Activated naive CD8-positive, alpha-beta T cell (primary cell): Measurements from ENCODE around the gene STXBP6.

Experiments used
- H3K27ac Mint-ChIP-seq: one replicate; pipeline ENCODE4 v1.8.0; 2021; ENCODE audit warnings: mixed read lengths
- H3K27me3 Mint-ChIP-seq: one replicate; pipeline ENCODE4 v1.8.0; 2021; ENCODE audit warnings: mixed read lengths
- H3K36me3 Mint-ChIP-seq: one replicate; pipeline ENCODE4 v1.8.0; 2021; ENCODE audit warnings: mixed read lengths
- H3K4me1 Mint-ChIP-seq: one replicate; pipeline ENCODE4 v1.8.0; 2021; ENCODE audit warnings: low read depth, mixed read lengths
- H3K4me3 Mint-ChIP-seq: one replicate; pipeline ENCODE4 v1.8.0; 2021; ENCODE audit warnings: mild to moderate bottlenecking, mixed read lengths
- H3K9me3 Mint-ChIP-seq: one replicate; pipeline ENCODE4 v1.8.0; 2021; ENCODE audit warnings: low read depth, mixed read lengths

STXBP6 gene

GRCh38 chr14:24991821-24992220, 58.1 kb downstream of the STXBP6 start:
- H3K36me3 Mint-ChIP-seq, result no peaks in the 10 kb centered on the region
- no peak overlapping the region for H3K4me3 Mint-ChIP-seq
- H3K27me3 Mint-ChIP-seq, result peaks cover 9% of the 10 kb centered on the region
- H3K27ac Mint-ChIP-seq, result no peak overlapping the region
- H3K9me3 Mint-ChIP-seq, result no peaks in the 10 kb centered on the region
- no peaks in the 10 kb centered on the region for H3K4me1 Mint-ChIP-seq

GRCh38 chr14:24991288-24991687, 58.7 kb downstream of the STXBP6 start:
- Mint-ChIP-seq H3K36me3 (no peaks in the 10 kb centered on the region), H3K9me3 (no peaks in the 10 kb centered on the region), H3K4me1 (no peaks in the 10 kb centered on the region), H3K27ac (no peak overlapping the region), H3K4me3 (no peak overlapping the region), H3K27me3 (peaks cover 9% of the 10 kb centered on the region)

GRCh38 chr14:24990773-24991172, 59.2 kb downstream of the STXBP6 start:
- no peak overlapping the region for H3K27ac Mint-ChIP-seq
- no peaks in the 10 kb centered on the region for H3K4me1 Mint-ChIP-seq
- peaks cover 9% of the 10 kb centered on the region for H3K27me3 Mint-ChIP-seq
- no peak overlapping the region for H3K4me3 Mint-ChIP-seq
- no peaks in the 10 kb centered on the region for H3K9me3 Mint-ChIP-seq
- no peaks in the 10 kb centered on the region for H3K36me3 Mint-ChIP-seq

DNA sequence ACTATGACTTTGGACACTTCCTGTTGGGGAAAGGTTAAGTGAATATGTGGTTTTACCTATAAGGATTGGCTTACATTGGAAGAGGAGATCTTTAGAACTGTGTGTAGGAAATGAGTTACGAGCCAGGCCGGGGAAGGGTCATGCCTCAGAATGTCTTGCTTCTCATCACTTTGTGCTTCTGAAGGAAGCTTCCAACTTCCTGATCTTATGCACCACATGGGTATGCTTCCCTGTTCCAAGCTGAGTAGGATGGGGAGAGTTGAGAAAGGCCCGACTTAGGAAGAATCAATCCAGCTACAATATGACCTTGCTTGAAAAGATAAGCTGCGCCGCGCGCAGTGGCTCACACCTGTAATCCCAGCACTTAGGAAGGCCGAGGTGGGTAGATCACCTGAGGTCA, 59.9 kb downstream of the STXBP6 start:
- no peak overlapping the region for H3K4me3 Mint-ChIP-seq
- peaks cover 10% of the 10 kb centered on the region for H3K27me3 Mint-ChIP-seq
- no peaks in the 10 kb centered on the region for H3K4me1 Mint-ChIP-seq
- H3K9me3 Mint-ChIP-seq, result no peaks in the 10 kb centered on the region
- H3K27ac Mint-ChIP-seq, result no peak overlapping the region
- H3K36me3 Mint-ChIP-seq, result no peaks in the 10 kb centered on the region

GRCh38 chr14:24988760-24989159, 61.2 kb downstream of the STXBP6 start:
- Mint-ChIP-seq H3K27me3 (peaks cover 10% of the 10 kb centered on the region), H3K4me3 (no peak overlapping the region)

GRCh38 chr14:24986206-24986893, 63.6 kb downstream of the STXBP6 start:
- Mint-ChIP-seq H3K4me1 (no peaks in the 10 kb centered on the region), H3K4me3 (no peak overlapping the region), H3K36me3 (no peaks in the 10 kb centered on the region), H3K9me3 (no peaks in the 10 kb centered on the region), H3K27ac (no peak overlapping the region), H3K27me3 (peaks cover 10% of the 10 kb centered on the region)

More at GRCh38 chr14:24988760-24989159, 61.2 kb downstream of the STXBP6 start:
- H3K9me3 Mint-ChIP-seq, result no peaks in the 10 kb centered on the region
- no peaks in the 10 kb centered on the region for H3K4me1 Mint-ChIP-seq
- no peaks in the 10 kb centered on the region for H3K36me3 Mint-ChIP-seq
- no peak overlapping the region for H3K27ac Mint-ChIP-seq

DNA sequence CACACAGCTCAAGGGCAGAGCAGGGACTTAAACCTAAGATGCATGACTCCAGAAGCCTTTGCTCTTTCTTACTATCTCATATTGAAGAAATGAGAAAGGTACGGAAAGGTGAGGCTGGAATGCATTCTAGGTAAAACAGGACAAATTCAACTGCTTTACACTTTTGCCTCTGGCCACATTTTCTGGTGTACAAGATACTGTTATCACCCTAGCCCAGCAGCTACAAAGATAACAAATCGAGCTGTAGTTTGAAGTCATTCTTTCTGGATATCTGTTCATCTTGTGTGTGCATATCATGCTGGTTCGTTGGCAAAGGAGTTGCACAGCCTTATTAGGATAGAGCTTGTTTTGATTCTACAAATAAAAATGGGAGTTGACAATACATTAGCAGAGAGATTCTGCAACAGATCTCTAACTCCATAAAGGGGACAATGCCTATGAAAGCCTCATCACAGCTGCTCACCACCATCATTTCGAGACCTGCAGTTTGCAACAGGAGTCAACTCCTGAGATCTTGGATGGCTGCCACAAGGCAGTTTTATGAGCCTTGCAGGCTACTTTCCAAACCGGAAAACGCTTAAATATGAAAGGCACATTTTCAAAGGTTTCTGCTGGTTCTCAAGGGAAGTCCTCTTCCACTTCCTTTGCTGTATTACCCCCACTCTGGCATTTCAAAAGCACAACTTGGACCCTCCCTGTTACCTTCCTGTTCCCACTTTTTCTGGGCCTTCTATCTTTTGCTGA, 64.9 kb downstream of the STXBP6 start:
- H3K4me1 Mint-ChIP-seq, result no peaks in the 10 kb centered on the region
- no peaks in the 10 kb centered on the region for H3K9me3 Mint-ChIP-seq
- peaks cover 10% of the 10 kb centered on the region for H3K27me3 Mint-ChIP-seq
- H3K4me3 Mint-ChIP-seq, result no peak overlapping the region
- H3K36me3 Mint-ChIP-seq, result no peaks in the 10 kb centered on the region
- no peak overlapping the region for H3K27ac Mint-ChIP-seq

DNA sequence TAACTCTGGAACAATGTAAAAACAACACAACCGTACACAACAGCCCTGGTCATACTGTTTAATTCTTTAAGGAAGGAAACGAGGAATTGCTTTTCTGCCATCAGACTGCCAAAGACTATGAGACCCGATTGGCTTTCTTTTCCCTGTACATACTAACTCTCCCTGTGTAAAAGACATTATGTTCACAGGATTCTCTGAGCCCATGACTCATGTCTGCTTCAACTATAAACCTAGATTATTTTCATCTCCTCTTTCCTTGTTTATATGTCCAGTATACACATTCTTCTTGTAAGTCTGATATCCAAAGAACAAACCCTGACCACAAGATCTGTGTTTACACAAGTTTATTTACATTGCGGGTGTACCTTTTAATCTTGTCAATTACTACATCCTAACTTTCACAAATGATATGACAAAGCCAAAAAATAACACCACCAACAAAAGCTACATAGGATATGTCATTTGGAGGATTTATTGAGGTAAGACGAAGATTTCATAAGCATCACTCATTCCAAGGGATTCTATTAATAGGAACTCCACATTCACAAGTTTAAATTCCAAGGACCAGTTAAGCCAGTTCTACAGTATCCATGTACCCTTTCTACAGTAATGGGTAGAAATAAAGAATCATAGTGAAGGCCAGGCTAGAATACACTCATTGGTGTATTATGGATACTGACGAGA, 67.3 kb downstream of the STXBP6 start:
- H3K36me3 Mint-ChIP-seq, result no peaks in the 10 kb centered on the region
- peaks cover 6% of the 10 kb centered on the region for H3K27me3 Mint-ChIP-seq
- H3K4me3 Mint-ChIP-seq, result no peak overlapping the region
- no peaks in the 10 kb centered on the region for H3K4me1 Mint-ChIP-seq
- no peaks in the 10 kb centered on the region for H3K9me3 Mint-ChIP-seq
- no peak overlapping the region for H3K27ac Mint-ChIP-seq

DNA sequence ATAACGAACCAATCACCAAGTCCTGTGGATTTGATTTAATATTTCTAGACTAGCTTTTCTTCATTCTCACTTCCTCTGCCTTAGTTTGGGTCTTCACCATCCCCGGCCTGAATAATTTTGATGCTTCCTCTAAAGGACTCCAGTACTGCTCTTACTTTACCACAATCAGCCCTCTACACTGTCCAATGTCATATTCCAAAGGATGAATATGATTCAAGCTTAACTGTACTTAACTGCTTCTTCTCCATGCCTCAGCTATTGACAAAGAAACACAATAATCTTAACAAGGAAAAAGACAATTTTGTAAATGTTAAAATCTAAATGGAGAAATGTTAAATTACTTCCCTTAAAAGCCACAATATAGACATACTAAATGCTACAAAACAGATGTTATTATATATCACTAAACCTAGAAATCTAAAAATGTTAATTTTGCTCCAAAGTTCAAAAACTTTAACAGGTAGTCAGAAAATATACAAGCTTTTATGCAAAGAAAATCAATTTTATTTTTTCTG, 70.2 kb downstream of the STXBP6 start:
- Mint-ChIP-seq H3K9me3 (no peaks in the 10 kb centered on the region), H3K4me1 (no peaks in the 10 kb centered on the region), H3K27ac (no peak overlapping the region), H3K4me3 (no peak overlapping the region), H3K36me3 (no peaks in the 10 kb centered on the region), H3K27me3 (peaks cover 8% of the 10 kb centered on the region)

DNA sequence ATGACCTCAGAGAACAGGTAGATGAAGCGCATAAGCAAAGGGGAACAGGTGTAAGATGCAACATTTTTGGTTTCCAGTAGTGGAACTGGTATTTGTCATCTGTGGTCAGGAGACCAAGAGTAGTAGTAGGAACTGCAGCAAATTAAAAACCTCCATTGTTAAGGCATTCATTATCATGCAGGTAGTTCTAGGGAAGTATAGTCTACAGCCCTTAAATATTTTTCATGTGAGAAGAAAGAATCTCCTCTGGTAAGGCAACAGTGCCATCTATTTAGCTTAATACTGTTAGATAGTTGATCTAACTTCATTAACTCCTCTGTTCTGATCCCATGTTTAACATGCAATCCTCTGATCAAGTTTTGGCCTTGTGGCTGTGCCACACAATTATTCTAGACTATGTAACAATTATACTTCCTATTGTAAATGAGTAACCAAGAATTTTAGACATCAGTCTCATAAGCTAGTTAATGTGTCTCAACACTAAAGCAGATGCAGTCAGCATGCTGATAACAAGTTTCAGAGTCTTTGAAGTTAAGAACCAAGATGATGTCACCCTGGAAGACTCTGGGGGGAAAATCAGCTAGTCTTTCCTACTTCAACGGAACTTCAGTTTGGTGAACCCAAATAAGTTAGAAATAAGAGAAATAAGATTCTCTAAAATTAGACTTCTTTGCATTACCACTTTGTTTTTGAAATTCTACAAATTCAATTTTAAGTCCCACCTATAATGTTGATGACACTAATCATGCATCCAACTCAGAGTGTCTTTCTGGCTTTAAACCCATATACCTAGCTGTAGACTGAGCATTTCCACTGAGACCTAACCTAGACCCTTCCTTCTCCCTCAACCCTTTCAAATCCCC, 70.9 kb downstream of the STXBP6 start:
- Mint-ChIP-seq H3K27ac (peak overlapping the region; percentile 13), H3K4me3 (no peak overlapping the region), H3K27me3 (peaks cover 8% of the 10 kb centered on the region), H3K36me3 (no peaks in the 10 kb centered on the region), H3K9me3 (no peaks in the 10 kb centered on the region), H3K4me1 (no peaks in the 10 kb centered on the region)

DNA sequence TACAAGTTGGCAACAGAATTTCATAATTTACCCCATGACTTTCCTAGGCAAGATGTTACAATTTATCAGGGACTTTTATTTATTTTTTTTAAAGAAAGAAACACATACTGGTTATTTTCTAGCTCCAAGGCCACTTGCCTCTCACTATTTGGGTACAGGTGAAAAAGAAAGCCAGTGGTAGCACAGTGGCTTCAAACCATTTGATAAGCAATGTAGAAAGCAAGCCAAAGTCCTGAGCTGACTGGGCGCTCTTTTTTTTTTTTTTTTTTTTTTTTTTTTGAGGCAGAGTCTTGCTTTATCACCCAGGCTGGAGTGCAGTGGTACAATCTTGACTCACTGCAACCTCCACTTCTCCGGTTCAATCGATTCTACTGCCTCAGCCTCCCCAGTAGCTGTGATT, 73.3 kb downstream of the STXBP6 start:
- no peaks in the 10 kb centered on the region for H3K4me1 Mint-ChIP-seq
- no peak overlapping the region for H3K27ac Mint-ChIP-seq
- no peak overlapping the region for H3K4me3 Mint-ChIP-seq
- H3K27me3 Mint-ChIP-seq, result peaks cover 9% of the 10 kb centered on the region
- H3K9me3 Mint-ChIP-seq, result no peaks in the 10 kb centered on the region
- no peaks in the 10 kb centered on the region for H3K36me3 Mint-ChIP-seq

- Mint-ChIP-seq H3K27me3 (peaks cover 9% of the 10 kb centered on the region), H3K27ac (no peak overlapping the region), H3K4me3 (no peak overlapping the region), H3K9me3 (no peaks in the 10 kb centered on the region), H3K36me3 (no peaks in the 10 kb centered on the region), H3K4me1 (no peaks in the 10 kb centered on the region)
Measured at GRCh38 chr14:24975393-24975792, 74.6 kb downstream of the STXBP6 start.

DNA sequence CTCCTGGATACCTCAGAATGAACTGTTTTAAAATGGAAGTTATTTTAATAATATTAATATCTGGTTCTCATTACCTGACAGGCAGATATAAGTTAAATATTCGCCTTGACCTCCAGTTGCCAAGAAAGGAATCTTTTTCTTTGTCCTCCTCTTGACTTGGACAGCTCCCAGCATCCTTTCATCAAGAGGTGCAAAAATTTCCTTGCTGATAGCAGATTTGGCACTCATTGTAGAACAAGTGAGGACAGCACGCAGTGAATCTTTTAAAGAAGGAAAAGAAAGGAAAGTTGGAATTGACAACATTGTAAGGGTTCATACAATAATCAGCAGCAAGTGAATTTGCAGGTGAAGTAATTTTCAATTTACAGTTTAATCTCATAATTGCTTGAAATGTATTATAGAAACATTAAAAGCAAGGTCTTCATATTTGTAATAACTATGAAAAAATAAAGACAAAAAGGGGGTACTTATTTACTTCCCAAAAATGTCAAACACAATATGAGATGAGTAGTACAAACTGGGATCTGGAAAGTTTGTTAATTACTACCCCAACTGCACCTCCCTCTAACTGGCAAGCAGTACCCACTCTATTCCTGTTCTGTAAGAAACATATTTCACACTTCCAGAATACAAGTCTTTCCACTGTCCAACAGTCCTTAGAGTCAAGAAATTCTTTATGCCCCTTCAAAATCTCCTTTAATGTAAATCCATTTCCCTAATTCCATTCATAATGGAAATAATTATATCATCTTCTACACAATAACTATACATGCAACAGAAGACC, 75.2 kb downstream of the STXBP6 start:
- H3K27me3 Mint-ChIP-seq, result peaks cover 10% of the 10 kb centered on the region
- no peaks in the 10 kb centered on the region for H3K36me3 Mint-ChIP-seq
- no peak overlapping the region for H3K4me3 Mint-ChIP-seq
- no peaks in the 10 kb centered on the region for H3K4me1 Mint-ChIP-seq
- H3K9me3 Mint-ChIP-seq, result no peaks in the 10 kb centered on the region
- no peak overlapping the region for H3K27ac Mint-ChIP-seq

GRCh38 chr14:24972844-24973243, 77.1 kb downstream of the STXBP6 start:
- H3K27me3 Mint-ChIP-seq, result peaks cover 7% of the 10 kb centered on the region
- H3K9me3 Mint-ChIP-seq, result no peaks in the 10 kb centered on the region
- no peaks in the 10 kb centered on the region for H3K4me1 Mint-ChIP-seq
- no peak overlapping the region for H3K4me3 Mint-ChIP-seq
- H3K36me3 Mint-ChIP-seq, result no peaks in the 10 kb centered on the region
- H3K27ac Mint-ChIP-seq, result no peak overlapping the region
